SK-N-SH (cell line): Measurements from ENCODE around the gene CCT2. TPM values are rescaled to one million over a fixed set of nuclear protein-coding genes. Genes with fewer than 3 reads are reported as not detected.

Source experiments
- CTCF ChIA-PET: fragments of 300-600, 350-600 bp; formaldehyde crosslinking; extraction: SDS; loops from one replicate; lab custom pipeline; 2021; lab: Yijun Ruan, JAX
- POLR2A ChIA-PET: fragments of 350-600 bp; sonication (Branson Sonifier 250); formaldehyde crosslinking; extraction: SDS; loops from one replicate; lab custom pipeline; 2020; ENCODE audit warnings: antibody characterized with exemption, inconsistent platforms; lab: Yijun Ruan, JAX
- DNase-seq: peaks from one replicate; pipeline ENCODE4 v3.0.0; 2012
- H2AFZ ChIP-seq: fragments of 200-600 bp; sonication (generic); 2 replicates; pipeline ENCODE4 v1.8.1; 2016; ENCODE audit warnings: antibody characterized with exemption, mild to moderate bottlenecking, low read depth
- H3F3A ChIP-seq: fragments of 200-600 bp; sonication (generic); replicated peaks from 2 replicates; pipeline ENCODE3; 2016; ENCODE audit warnings: antibody characterized with exemption, mild to moderate bottlenecking; ENCODE audit not compliant: insufficient read depth
- H3K27ac ChIP-seq, 2 experiments: fragments of 200-500 bp in 1 of 2; fragments of 200-600 bp in 1 of 2; sonication (Bioruptor generic) in 1 of 2; sonication (generic), shearing (Covaris generic) in 1 of 2; 2 replicates each; pipeline versions ENCODE4 v1.5.1 to v1.6.1; 2014 to 2016; ENCODE audit warnings: low read depth in 2 of 2, inconsistent platforms in 1 of 2, low read length in 1 of 2, mild to moderate bottlenecking in 1 of 2, mixed read lengths in 1 of 2
- H3K27me3 ChIP-seq: fragments of 200-600 bp; sonication (generic), shearing (Covaris generic); 2 replicates; pipeline ENCODE4 v1.6.1; 2016; ENCODE audit warnings: mixed run types; ENCODE audit not compliant: insufficient read depth
- H3K36me3 ChIP-seq, 2 experiments: fragments of 200-500 bp in 1 of 2; fragments of 200-600 bp in 1 of 2; sonication (Bioruptor generic) in 1 of 2; sonication (generic) in 1 of 2; replicated peaks in 1 of 2; 2 replicates each; pipeline versions ENCODE3 to v1.5.1; 2014 to 2016; ENCODE audit warnings: low read length in 1 of 2, mild to moderate bottlenecking in 1 of 2; ENCODE audit not compliant: insufficient read depth in 2 of 2, control insufficient read depth in 1 of 2
- H3K4me1 ChIP-seq, 2 experiments: fragments of 200-500 bp in 1 of 2; fragments of 200-600 bp in 1 of 2; sonication (Bioruptor generic) in 1 of 2; sonication (generic), shearing (Covaris generic) in 1 of 2; 2 replicates each; pipeline versions ENCODE4 v1.5.1 to v1.6.1; 2014 to 2016; ENCODE audit warnings: low read depth in 1 of 2, low read length in 1 of 2, mixed run types in 1 of 2; ENCODE audit not compliant: insufficient read depth in 2 of 2, control insufficient read depth in 1 of 2
- H3K4me2 ChIP-seq: fragments of 200-600 bp; sonication (generic), shearing (Covaris generic); 2 replicates; pipeline ENCODE4 v1.6.1; 2017; ENCODE audit warnings: mixed run types
- H3K4me3 ChIP-seq, 2 experiments: fragments of 200-500 bp in 1 of 2; fragments of 200-600 bp in 1 of 2; sonication (Bioruptor generic) in 1 of 2; sonication (generic), shearing (Covaris generic) in 1 of 2; 2 replicates each; pipeline versions ENCODE4 v1.5.1 to v1.8.1; 2014 to 2016; ENCODE audit warnings: low read depth in 2 of 2, inconsistent platforms in 1 of 2, low read length in 1 of 2, mild to moderate bottlenecking in 1 of 2, mixed read lengths in 1 of 2, moderate library complexity in 1 of 2
- H3K79me2 ChIP-seq: fragments of 200-600 bp; sonication (generic); 2 replicates; pipeline ENCODE4 v1.8.1; 2017; ENCODE audit warnings: mild to moderate bottlenecking; ENCODE audit not compliant: insufficient read depth
- H3K9ac ChIP-seq: fragments of 200-600 bp; sonication (generic); 2 replicates; pipeline ENCODE4 v1.6.1; 2017; ENCODE audit warnings: mixed run types
- H3K9me2 ChIP-seq: fragments of 200-600 bp; sonication (generic); 2 replicates; pipeline ENCODE4 v1.6.1; 2017; ENCODE audit warnings: mixed run types
- H3K9me3 ChIP-seq: fragments of 200-600 bp; sonication (generic); 2 replicates; pipeline ENCODE4 v1.6.1; 2017; ENCODE audit warnings: mixed run types, mild to moderate bottlenecking, moderate library complexity
- H4K20me1 ChIP-seq: fragments of 200-600 bp; sonication (generic); 2 replicates; pipeline ENCODE4 v1.6.1; 2017; ENCODE audit warnings: mild to moderate bottlenecking, mixed run types; ENCODE audit not compliant: insufficient read depth
- CTCF ChIP-seq: fragments of 200-600 bp; sonication (generic); IDR thresholded peaks from 2 replicates; pipeline ENCODE4 v1.6.1; 2017; ENCODE audit warnings: antibody characterized with exemption, mild to moderate bottlenecking, moderate library complexity
- EZH2phosphoT487 ChIP-seq: fragments of 200-600 bp; sonication (generic); IDR thresholded peaks from 2 replicates; pipeline ENCODE4 v1.6.1; 2017; ENCODE audit warnings: low read depth, mixed run types, mild to moderate bottlenecking, antibody characterized with exemption, moderate library complexity, borderline replicate concordance
- FOXM1 ChIP-seq: IDR thresholded peaks from 2 replicates; pipeline ENCODE4 v1.4.0; 2012; ENCODE audit warnings: low read depth, mild to moderate bottlenecking
- GATA2 ChIP-seq: sonication (generic); formaldehyde crosslinking; IDR thresholded peaks from 2 replicates; pipeline ENCODE4 v1.5.0; 2020; ENCODE audit warnings: mild to moderate bottlenecking, missing genetic modification reagents
- MEF2A ChIP-seq: IDR thresholded peaks from 2 replicates; pipeline ENCODE4 v1.4.0; 2012; ENCODE audit warnings: low read depth, borderline replicate concordance
- MXI1 ChIP-seq: IDR thresholded peaks from 2 replicates; pipeline ENCODE4 v1.6.1; 2012; ENCODE audit warnings: mild to moderate bottlenecking, low read depth, low read length, improper control_type of control experiment
- NFIC ChIP-seq: IDR thresholded peaks from 2 replicates; pipeline ENCODE4 v1.4.0; 2012; ENCODE audit warnings: borderline replicate concordance
- PBX3 ChIP-seq: IDR thresholded peaks from 2 replicates; pipeline ENCODE4; 2012
- RAD21 ChIP-seq: IDR thresholded peaks from 2 replicates; pipeline ENCODE4 v1.6.1; 2012; ENCODE audit warnings: mild to moderate bottlenecking, low read length
- RFX5 ChIP-seq: IDR thresholded peaks from 2 replicates; pipeline ENCODE4 v1.6.1; 2012; ENCODE audit warnings: mild to moderate bottlenecking, improper control_type of control experiment, low read length
- SMC3 ChIP-seq: IDR thresholded peaks from 2 replicates; pipeline ENCODE4 v1.6.1; 2012; ENCODE audit warnings: low read depth, low read length, improper control_type of control experiment
- ZBTB33 ChIP-seq: IDR thresholded peaks from 2 replicates; pipeline ENCODE4 v1.4.0; 2012; ENCODE audit warnings: low read depth, borderline replicate concordance
- WGBS: methylation state at CpG from one replicate; pipeline ENCODE4 v1.1.6; 2017; ENCODE audit warnings: low lambda C conversion rate; 5-methylcytosine and 5-hydroxymethylcytosine counted together
- polyA plus RNA-seq, 3 experiments: library from polyadenylated mRNA; depleted of rRNA; stranded (reverse); fragments of >200 nt; gene quantifications; 2 replicates each; pipeline ENCODE4 v1.2.3, GENCODE V29; 2012

CCT2 gene
- polyA plus RNA-seq, 1 of the 3 experiments (the other 2 are of a cell fraction): 181 TPM

GRCh38 chr12:69641546-69641945 is 56.3 kb downstream of the CCT2 start:
- no peaks in the 10 kb centered on the region for H3K27me3 ChIP-seq
- no peaks in the 10 kb centered on the region for H3K36me3 ChIP-seq
- H3K9ac ChIP-seq: no peak overlapping the region
- TF ChIP-seq SMC3 (no peak), EZH2phosphoT487 (no peak), ZBTB33 (no peak), GATA2 (CRISPR knock-in tag) (no peak), MXI1 (no peak), RFX5 (no peak), FOXM1 (no peak), CTCF (no peak), PBX3 (no peak), NFIC (no peak)
- POLR2A ChIA-PET: no interaction called here
- no peak overlapping the region for H2AFZ ChIP-seq
- CTCF ChIA-PET: interaction anchor here (1.2 to 4.0 kb wide), 4 partner anchors 11 to 495 kb away, joined by 3 to 22 read pairs (median 14); partner anchors contain the start of gene CCT2
- no peaks in the 10 kb centered on the region for H3F3A ChIP-seq
- H3K79me2 ChIP-seq: no peaks in the 10 kb centered on the region
- no peak overlapping the region for H3K4me3 ChIP-seq
- WGBS: 89% methylated on average over 7 of the region's 7 CpGs
- no peak overlapping the region for H3K4me2 ChIP-seq
- peaks cover 0 to 3% of the 10 kb centered on the region in 2 experiments; a peak in 1 of 4 replicates for H3K4me1 ChIP-seq
- no peak for DNase-seq
- no peaks in the 10 kb centered on the region for H4K20me1 ChIP-seq
- no peak overlapping the region for H3K27ac ChIP-seq
- H3K9me3 ChIP-seq: no peaks in the 10 kb centered on the region
- no peaks in the 10 kb centered on the region for H3K9me2 ChIP-seq

- Histone ChIP-seq H3F3A (no peaks in the 10 kb centered on the region), H3K9me2 (no peaks in the 10 kb centered on the region), H3K79me2 (no peaks in the 10 kb centered on the region), H3K36me3 (no peaks in the 10 kb centered on the region), H2AFZ (no peak overlapping the region), H3K4me1 (peaks cover 0 to 3% of the 10 kb centered on the region in 2 experiments; a peak in 1 of 4 replicates), H3K27me3 (no peaks in the 10 kb centered on the region), H3K4me2 (no peak overlapping the region), H3K9ac (no peak overlapping the region), H3K4me3 (no peak overlapping the region), H4K20me1 (no peaks in the 10 kb centered on the region), H3K27ac (no peak overlapping the region), H3K9me3 (no peaks in the 10 kb centered on the region)
- TF ChIP-seq MEF2A: no peak
- TF ChIP-seq RAD21: no peak
- CTCF ChIA-PET: interaction anchor here (1.2 kb wide), 1 partner anchor 72 kb away, joined by 3 read pairs; no protein-coding TSS in a partner anchor
- WGBS: 79% methylated on average over 3 of the region's 6 CpGs
- POLR2A ChIA-PET: no interaction called here
- DNase-seq: no peak
These were observed 57.3 kb downstream of the CCT2 start for GRCh38 chr12:69642531-69642930.
